Esophagus muscularis mucosa (tissue), 4 donors: Measurements from ENCODE around the gene MSRB3. TPM values are rescaled to one million over a fixed set of nuclear protein-coding genes. Genes with fewer than 3 reads are reported as not detected.
A peak's percentile ranks its signal among the peaks of the same experiment; 100 is the strongest.

Experiments used
- DNase-seq: peaks from one replicate; pipeline ENCODE4 v3.0.0-alpha.2; 2017; ENCODE audit errors: extremely low spot score
- H3K27ac ChIP-seq, 4 donors: fragments of 200-600 bp; sonication (generic); replicated peaks in 1 of 4; 1 replicate in 3 of 4; 2 replicates in 1 of 4; pipeline ENCODE4 v1.5.1; 2016 to 2019; ENCODE audit warnings: mild to moderate bottlenecking in 1 of 4
- H3K27me3 ChIP-seq, 4 donors: fragments of 200-600 bp; sonication (generic); one replicate each; pipeline versions ENCODE4 v1.5.1 to v1.6.0; 2016 to 2019
- H3K36me3 ChIP-seq, 4 donors: fragments of 200-600 bp; sonication (generic); one replicate each; pipeline ENCODE4 v1.5.1; 2016 to 2019
- H3K4me1 ChIP-seq, 4 donors: fragments of 200-600 bp; sonication (generic); one replicate each; pipeline ENCODE4 v1.5.1; 2016 to 2019
- H3K4me3 ChIP-seq, 4 donors: fragments of 200-600 bp; sonication (generic); 1 replicate in 2 of 4; 2 replicates in 2 of 4; pipeline ENCODE4 v1.5.1; 2016 to 2019; ENCODE audit warnings: mild to moderate bottlenecking in 4 of 4, moderate library complexity in 1 of 4
- H3K9me3 ChIP-seq, 4 donors: fragments of 200-600 bp; sonication (generic); 1 replicate in 3 of 4; 2 replicates in 1 of 4; pipeline ENCODE4 v1.5.1; 2016 to 2019
- CTCF ChIP-seq, 3 experiments: fragments of 200-600 bp in 2 of 3; fragments of 450-650 bp in 1 of 3; sonication (generic) in 2 of 3; IDR thresholded peaks; one replicate each; pipeline ENCODE4 v1.5.1; 2017 to 2019; ENCODE audit warnings: antibody characterized with exemption in 3 of 3, mild to moderate bottlenecking in 2 of 3, moderate library complexity in 1 of 3
- EP300 ChIP-seq: sonication (generic); formaldehyde crosslinking; IDR thresholded peaks from one replicate; pipeline ENCODE4 v1.6.1; 2017; ENCODE audit warnings: antibody characterized with exemption
- POLR2A ChIP-seq: fragments of 450-650 bp; IDR thresholded peaks from one replicate; pipeline ENCODE4 v1.6.1; 2017; ENCODE audit warnings: antibody characterized with exemption, moderate library complexity, mild to moderate bottlenecking, low read depth
- POLR2AphosphoS5 ChIP-seq, 2 donors: sonication (generic); formaldehyde crosslinking; IDR thresholded peaks; one replicate each; pipeline ENCODE4 v1.6.1; 2017; ENCODE audit warnings: antibody characterized with exemption in 2 of 2
- WGBS: methylation state at CpG from one replicate; pipeline ENCODE4 v1.1.5; 2018; 5-methylcytosine and 5-hydroxymethylcytosine counted together
- intact Hi-C: fragments of 100-400 bp; cut with DNase I; formaldehyde crosslinking; loops from one replicate; pipeline ENCODE4 v1.15.1; 2023
- total RNA-seq, 4 donors: library from RNA; depleted of rRNA; stranded (reverse); fragments of >200 nt; gene quantifications; one replicate each; pipeline versions ENCODE4 v1.1.0 to v1.2.1, GENCODE V29; 2016

The MSRB3 gene
- total RNA-seq, 4 donors from 2014 or later, result 213 to 325 (median 288) TPM

- Histone ChIP-seq H3K27me3 (no peaks in the 10 kb centered on the region), H3K27ac (no peak overlapping the region), H3K4me1 (peaks cover 12 to 45% (median 30%) of the 10 kb centered on the region in 4 donors), H3K4me3 (no peak overlapping the region), H3K36me3 (no peaks in the 10 kb centered on the region), H3K9me3 (no peaks in the 10 kb centered on the region)
- DNase-seq, result no peak
- TF ChIP-seq POLR2AphosphoS5 (IDR thresholded peaks at IDR 0.05) (no peak), CTCF (IDR thresholded peaks at IDR 0.05) (no peak), EP300 (no peak), POLR2A (no peak)
- 61% methylated on average over 5 of the region's 5 CpGs for WGBS
- intact Hi-C loops, result no loop called here
Observed at GRCh38 chr12:65323070-65323469, 44.6 kb downstream of the MSRB3 start.

- TF ChIP-seq POLR2AphosphoS5 (IDR thresholded peaks at IDR 0.05) (no peak), CTCF (IDR thresholded peaks at IDR 0.05) (no peak)
- WGBS, result 47% methylated on average over 2 of the region's 2 CpGs
- Histone ChIP-seq H3K36me3 (peaks cover 0 to 2% (median under 1%) of the 10 kb centered on the region in 4 donors), H3K4me3 (no peak overlapping the region), H3K27ac (no peak overlapping the region), H3K9me3 (no peaks in the 10 kb centered on the region), H3K27me3 (no peaks in the 10 kb centered on the region), H3K4me1 (peaks cover 12 to 51% (median 32%) of the 10 kb centered on the region in 4 donors)
- no peak for DNase-seq
- intact Hi-C loops, result no loop called here
Observed at GRCh38 chr12:65324056-65324455, 45.6 kb downstream of the MSRB3 start.

- Histone ChIP-seq H3K36me3 (peaks cover 0 to 6% (median 3%) of the 10 kb centered on the region in 4 donors), H3K27ac (no peak overlapping the region), H3K4me3 (no peak overlapping the region), H3K4me1 (peaks cover 12 to 51% (median 32%) of the 10 kb centered on the region in 4 donors), H3K9me3 (no peaks in the 10 kb centered on the region), H3K27me3 (no peaks in the 10 kb centered on the region)
- TF ChIP-seq CTCF (IDR thresholded peaks at IDR 0.05), result no peak
- TF ChIP-seq POLR2A, result no peak
- no peak for TF ChIP-seq EP300
- TF ChIP-seq POLR2AphosphoS5 (IDR thresholded peaks at IDR 0.05), result no peak
- WGBS, result 86% methylated on average over 3 of the region's 3 CpGs
- no peak for DNase-seq
- intact Hi-C loops, result no loop called here
Observed at GRCh38 chr12:65324551-65324950, 46.1 kb downstream of the MSRB3 start.

GRCh38 chr12:65325183-65325582, 46.7 kb downstream of the MSRB3 start:
- DNase-seq, result no peak
- Histone ChIP-seq H3K27ac (no peak overlapping the region), H3K4me1 (peaks cover 12 to 46% (median 32%) of the 10 kb centered on the region in 4 donors), H3K9me3 (no peaks in the 10 kb centered on the region), H3K27me3 (no peaks in the 10 kb centered on the region), H3K36me3 (peaks cover 0 to 10% (median 3%) of the 10 kb centered on the region in 4 donors), H3K4me3 (no peak overlapping the region)
- WGBS, result 91% methylated on average over 5 of the region's 5 CpGs
- intact Hi-C loops, result no loop called here
- TF ChIP-seq POLR2A (no peak), POLR2AphosphoS5 (IDR thresholded peaks at IDR 0.05) (no peak), EP300 (no peak), CTCF (IDR thresholded peaks at IDR 0.05) (no peak)

- intact Hi-C loops, result no loop called here
- Histone ChIP-seq H3K27me3 (no peaks in the 10 kb centered on the region), H3K4me3 (no peak overlapping the region), H3K4me1 (peaks cover 12 to 46% (median 29%) of the 10 kb centered on the region in 4 donors), H3K9me3 (no peaks in the 10 kb centered on the region), H3K36me3 (peaks cover 0 to 22% (median 11%) of the 10 kb centered on the region in 4 donors), H3K27ac (peak overlapping the region in 1 of 4 donors; percentile 24)
- 68% methylated on average over 5 of the region's 5 CpGs for WGBS
- no peak for DNase-seq
- TF ChIP-seq CTCF (IDR thresholded peaks at IDR 0.05) (no peak), POLR2AphosphoS5 (IDR thresholded peaks at IDR 0.05) (no peak), POLR2A (no peak), EP300 (no peak)
Observed at GRCh38 chr12:65326616-65327015, 48.1 kb downstream of the MSRB3 start.
